GM18508 (cell line): Measurements from ENCODE around the gene EYA4.
"Not testable (repeated sequence)": the region's sequence is repeated elsewhere in the genome, so short reads cannot be mapped to it uniquely, and the experiment has no call there.

ENCODE experiments used
- ATAC-seq: cut with Tn5 transposase; IDR thresholded peaks from one replicate; pipeline ENCODE4 v1.9.1; 2021; ENCODE audit warnings: moderate number of reproducible peaks; ENCODE audit not compliant: insufficient read depth, unreplicated experiment

Gene EYA4

GRCh38 chr6:133551436-133551835 is 310.3 kb downstream of the EYA4 start:
- no peak for ATAC-seq

GRCh38 chr6:133551847-133552341 is 310.7 kb downstream of the EYA4 start:
- no peak for ATAC-seq

GRCh38 chr6:133553652-133554051 is 312.5 kb downstream of the EYA4 start:
- ATAC-seq, result no peak

GRCh38 chr6:133554121-133554520 is 313.0 kb downstream of the EYA4 start:
- not testable (repeated sequence) for ATAC-seq

GRCh38 chr6:133555685-133556084 is 314.5 kb downstream of the EYA4 start:
- ATAC-seq, result no peak

GRCh38 chr6:133559926-133560325 is 318.8 kb downstream of the EYA4 start:
- ATAC-seq, result no peak

- no peak for ATAC-seq
Measured at GRCh38 chr6:133567636-133568035, 326.5 kb downstream of the EYA4 start.

GRCh38 chr6:133568970-133569889 is 328.1 kb downstream of the EYA4 start:
- ATAC-seq, result no peak

GRCh38 chr6:133571681-133572080 is 330.5 kb downstream of the EYA4 start:
- no peak for ATAC-seq

GRCh38 chr6:133577851-133578250 is 336.7 kb downstream of the EYA4 start:
- no peak for ATAC-seq
